Stimulated activated memory B cell treated with anti-CD40 and anti-IgM and Interleukin-4, amounts not matched to agents 10 μg/mL and 1 μg/mL and 100 μg/mL, for 72 hours (primary cell): ENCODE measurements around the gene COBLL1.

Experiments used
- ATAC-seq: fragments of 150-1000 bp; cut with Tn5 transposase; 2 replicates; pipeline ENCODE4 v1.10.0; 2021
- H3K27ac Mint-ChIP-seq: one replicate; pipeline ENCODE4 v1.8.0; 2022; ENCODE audit warnings: mild to moderate bottlenecking, mixed read lengths
- H3K27me3 Mint-ChIP-seq: one replicate; pipeline ENCODE4 v1.8.0; 2022; ENCODE audit warnings: mixed read lengths
- H3K36me3 Mint-ChIP-seq: one replicate; pipeline ENCODE4 v1.8.0; 2022; ENCODE audit warnings: mixed read lengths
- H3K4me1 Mint-ChIP-seq: one replicate; pipeline ENCODE4 v1.8.0; 2022; ENCODE audit warnings: mixed read lengths
- H3K4me3 Mint-ChIP-seq: one replicate; pipeline ENCODE4 v1.8.0; 2022; ENCODE audit warnings: mild to moderate bottlenecking, moderate library complexity, mixed read lengths
- H3K9me3 Mint-ChIP-seq: one replicate; pipeline ENCODE4 v1.8.0; 2022; ENCODE audit warnings: mixed read lengths

The COBLL1 gene

GRCh38 chr2:164816046-164816445 is 25.6 kb downstream of the COBLL1 start:
- Mint-ChIP-seq H3K27ac (no peak overlapping the region), H3K4me3 (no peak overlapping the region)

GRCh38 chr2:164815071-164815793 is 26.4 kb downstream of the COBLL1 start:
- H3K4me1 Mint-ChIP-seq, result no peaks in the 10 kb centered on the region
- no peak for ATAC-seq
- no peaks in the 10 kb centered on the region for H3K9me3 Mint-ChIP-seq
- no peak overlapping the region for H3K4me3 Mint-ChIP-seq
- no peaks in the 10 kb centered on the region for H3K27me3 Mint-ChIP-seq
- H3K27ac Mint-ChIP-seq, result no peak overlapping the region
- H3K36me3 Mint-ChIP-seq, result no peaks in the 10 kb centered on the region

More at GRCh38 chr2:164816046-164816445, 25.6 kb downstream of the COBLL1 start:
- no peaks in the 10 kb centered on the region for H3K27me3 Mint-ChIP-seq
- H3K9me3 Mint-ChIP-seq, result no peaks in the 10 kb centered on the region
- H3K36me3 Mint-ChIP-seq, result no peaks in the 10 kb centered on the region
- ATAC-seq, result no peak
- no peaks in the 10 kb centered on the region for H3K4me1 Mint-ChIP-seq

- no peaks in the 10 kb centered on the region for H3K27me3 Mint-ChIP-seq
- H3K36me3 Mint-ChIP-seq, result no peaks in the 10 kb centered on the region
- H3K9me3 Mint-ChIP-seq, result no peaks in the 10 kb centered on the region
- no peak overlapping the region for H3K27ac Mint-ChIP-seq
- H3K4me1 Mint-ChIP-seq, result no peaks in the 10 kb centered on the region
- no peak overlapping the region for H3K4me3 Mint-ChIP-seq
- ATAC-seq, result no peak
Measured at GRCh38 chr2:164813535-164813934, 28.1 kb downstream of the COBLL1 start.

- no peaks in the 10 kb centered on the region for H3K9me3 Mint-ChIP-seq
- no peak for ATAC-seq
- no peak overlapping the region for H3K27ac Mint-ChIP-seq
- H3K4me1 Mint-ChIP-seq, result no peaks in the 10 kb centered on the region
- no peaks in the 10 kb centered on the region for H3K27me3 Mint-ChIP-seq
- no peaks in the 10 kb centered on the region for H3K36me3 Mint-ChIP-seq
- no peak overlapping the region for H3K4me3 Mint-ChIP-seq
Measured at GRCh38 chr2:164812378-164812777, 29.2 kb downstream of the COBLL1 start.

- no peaks in the 10 kb centered on the region for H3K9me3 Mint-ChIP-seq
- H3K4me1 Mint-ChIP-seq, result no peaks in the 10 kb centered on the region
- H3K4me3 Mint-ChIP-seq, result no peak overlapping the region
- no peak overlapping the region for H3K27ac Mint-ChIP-seq
- no peaks in the 10 kb centered on the region for H3K27me3 Mint-ChIP-seq
- no peak for ATAC-seq
- H3K36me3 Mint-ChIP-seq, result no peaks in the 10 kb centered on the region
Measured at GRCh38 chr2:164811819-164812218, 29.8 kb downstream of the COBLL1 start.

- H3K36me3 Mint-ChIP-seq, result no peaks in the 10 kb centered on the region
- no peak for ATAC-seq
- no peak overlapping the region for H3K27ac Mint-ChIP-seq
- H3K9me3 Mint-ChIP-seq, result no peaks in the 10 kb centered on the region
- H3K4me3 Mint-ChIP-seq, result no peak overlapping the region
- no peaks in the 10 kb centered on the region for H3K27me3 Mint-ChIP-seq
- H3K4me1 Mint-ChIP-seq, result no peaks in the 10 kb centered on the region
Measured at GRCh38 chr2:164810843-164811242, 30.8 kb downstream of the COBLL1 start.

- no peaks in the 10 kb centered on the region for H3K36me3 Mint-ChIP-seq
- no peak overlapping the region for H3K4me3 Mint-ChIP-seq
- peaks cover 3% of the 10 kb centered on the region for H3K4me1 Mint-ChIP-seq
- H3K27me3 Mint-ChIP-seq, result no peaks in the 10 kb centered on the region
- ATAC-seq, result no peak
- no peaks in the 10 kb centered on the region for H3K9me3 Mint-ChIP-seq
- H3K27ac Mint-ChIP-seq, result no peak overlapping the region
Measured at GRCh38 chr2:164808776-164809175, 32.8 kb downstream of the COBLL1 start.

- peaks cover 21% of the 10 kb centered on the region for H3K4me1 Mint-ChIP-seq
- no peaks in the 10 kb centered on the region for H3K9me3 Mint-ChIP-seq
- ATAC-seq, result no peak
- no peak overlapping the region for H3K4me3 Mint-ChIP-seq
- no peaks in the 10 kb centered on the region for H3K27me3 Mint-ChIP-seq
- H3K36me3 Mint-ChIP-seq, result no peaks in the 10 kb centered on the region
- peak overlapping the region; percentile 31 for H3K27ac Mint-ChIP-seq
Measured at GRCh38 chr2:164803776-164804466, 37.7 kb downstream of the COBLL1 start.

GRCh38 chr2:164802095-164802707 is 39.4 kb downstream of the COBLL1 start:
- no peak for ATAC-seq
- Mint-ChIP-seq H3K4me1 (peaks cover 36% of the 10 kb centered on the region), H3K27me3 (no peaks in the 10 kb centered on the region), H3K4me3 (no peak overlapping the region), H3K36me3 (no peaks in the 10 kb centered on the region), H3K9me3 (no peaks in the 10 kb centered on the region), H3K27ac (peak overlapping the region; percentile 30)

- Mint-ChIP-seq H3K27me3 (no peaks in the 10 kb centered on the region), H3K9me3 (no peaks in the 10 kb centered on the region)
Measured at GRCh38 chr2:164800572-164800971, 41.1 kb downstream of the COBLL1 start.

GRCh38 chr2:164797627-164798026 is 44.0 kb downstream of the COBLL1 start:
- Mint-ChIP-seq H3K36me3 (no peaks in the 10 kb centered on the region), H3K27ac (peak overlapping the region; percentile 76), H3K9me3 (no peaks in the 10 kb centered on the region), H3K4me3 (peak overlapping the region; percentile 59), H3K4me1 (peaks cover 56% of the 10 kb centered on the region), H3K27me3 (no peaks in the 10 kb centered on the region)
- no peak for ATAC-seq

More at GRCh38 chr2:164800572-164800971, 41.1 kb downstream of the COBLL1 start:
- peaks cover 46% of the 10 kb centered on the region for H3K4me1 Mint-ChIP-seq
- ATAC-seq, result no peak
- H3K36me3 Mint-ChIP-seq, result no peaks in the 10 kb centered on the region
- no peak overlapping the region for H3K4me3 Mint-ChIP-seq
- H3K27ac Mint-ChIP-seq, result no peak overlapping the region

- ATAC-seq, result no peak
- Mint-ChIP-seq H3K27me3 (no peaks in the 10 kb centered on the region), H3K9me3 (no peaks in the 10 kb centered on the region), H3K27ac (peak overlapping the region; percentile 76), H3K4me1 (peaks cover 50% of the 10 kb centered on the region), H3K4me3 (no peak overlapping the region), H3K36me3 (no peaks in the 10 kb centered on the region)
Measured at GRCh38 chr2:164796999-164797398, 44.6 kb downstream of the COBLL1 start.

- no peak for ATAC-seq
- Mint-ChIP-seq H3K27me3 (no peaks in the 10 kb centered on the region), H3K9me3 (no peaks in the 10 kb centered on the region), H3K4me1 (peaks cover 42% of the 10 kb centered on the region), H3K4me3 (peak overlapping the region; percentile 7), H3K27ac (peak overlapping the region; percentile 65), H3K36me3 (no peaks in the 10 kb centered on the region)
Measured at GRCh38 chr2:164794432-164795231, 47.0 kb downstream of the COBLL1 start.

GRCh38 chr2:164794016-164794415 is 47.6 kb downstream of the COBLL1 start:
- H3K4me1 Mint-ChIP-seq, result peaks cover 45% of the 10 kb centered on the region
- no peaks in the 10 kb centered on the region for H3K27me3 Mint-ChIP-seq
- no peaks in the 10 kb centered on the region for H3K9me3 Mint-ChIP-seq
- ATAC-seq, result no peak
- no peak overlapping the region for H3K4me3 Mint-ChIP-seq
- no peaks in the 10 kb centered on the region for H3K36me3 Mint-ChIP-seq
- peak overlapping the region; percentile 65 for H3K27ac Mint-ChIP-seq

- Mint-ChIP-seq H3K36me3 (no peaks in the 10 kb centered on the region), H3K4me1 (peaks cover 49% of the 10 kb centered on the region), H3K27ac (no peak overlapping the region), H3K27me3 (no peaks in the 10 kb centered on the region), H3K4me3 (no peak overlapping the region), H3K9me3 (no peaks in the 10 kb centered on the region)
- no peak for ATAC-seq
Measured at GRCh38 chr2:164793529-164793928, 48.1 kb downstream of the COBLL1 start.
